Forelimb muscle (tissue), 1 donor: ENCODE data around the gene EXD2. TPM values are rescaled to one million over a fixed set of nuclear protein-coding genes. Genes with fewer than 3 reads are reported as not detected.
"Not testable (repeated sequence)": the region's sequence is repeated elsewhere in the genome, so short reads cannot be mapped to it uniquely, and the experiment has no call there.

Experiments
- DNase-seq: peaks from one replicate; pipeline ENCODE4 v3.0.0-alpha.2; 2013; ENCODE audit warnings: low read depth
- polyA plus RNA-seq: library from polyadenylated mRNA; unstranded; fragments of 120-200 nt; gene quantifications from one replicate; pipeline ENCODE4 v1.2.1, GENCODE V29; 2013; ENCODE audit not compliant: insufficient read length

The EXD2 gene
- polyA plus RNA-seq, 1 donor: 14.0 TPM

DNA sequence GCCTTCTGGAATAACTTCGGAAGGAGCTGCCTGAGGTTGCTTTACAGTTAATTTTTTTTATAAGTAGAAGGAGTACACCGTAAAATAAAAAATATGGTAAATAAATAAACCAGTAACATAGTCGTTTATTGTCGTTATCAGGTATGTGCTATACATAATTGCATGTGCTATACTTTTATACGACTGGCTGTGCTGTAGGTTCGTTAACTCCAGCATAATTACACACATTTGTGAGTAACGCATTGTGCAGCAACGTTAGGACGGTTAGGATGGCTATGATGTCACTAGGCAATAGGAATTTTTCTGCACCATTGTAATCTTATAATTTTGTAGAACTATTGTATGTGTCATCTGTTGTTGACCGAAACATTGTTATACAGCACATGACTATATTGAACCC, 8.5 kb downstream of the EXD2 start:
- no peak for DNase-seq

DNA sequence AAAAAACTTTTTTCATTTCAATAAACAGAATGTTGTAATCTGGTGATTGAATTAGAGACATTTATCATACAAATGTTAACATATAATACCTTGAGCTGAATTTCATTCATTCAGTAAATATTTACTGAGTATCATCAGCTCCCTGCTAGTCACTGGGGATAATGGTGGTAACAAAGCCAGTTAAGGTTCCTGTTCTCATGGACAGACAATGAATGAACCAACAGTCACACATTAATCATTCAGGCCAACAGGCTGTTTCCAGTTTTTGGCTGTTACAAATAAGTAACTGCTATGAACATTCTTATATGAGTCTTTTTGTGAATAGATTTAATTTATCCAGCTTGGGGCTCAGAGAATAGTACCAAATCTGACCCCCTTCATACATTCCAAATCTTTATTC, 13.5 kb downstream of the EXD2 start:
- no peak for DNase-seq

DNA sequence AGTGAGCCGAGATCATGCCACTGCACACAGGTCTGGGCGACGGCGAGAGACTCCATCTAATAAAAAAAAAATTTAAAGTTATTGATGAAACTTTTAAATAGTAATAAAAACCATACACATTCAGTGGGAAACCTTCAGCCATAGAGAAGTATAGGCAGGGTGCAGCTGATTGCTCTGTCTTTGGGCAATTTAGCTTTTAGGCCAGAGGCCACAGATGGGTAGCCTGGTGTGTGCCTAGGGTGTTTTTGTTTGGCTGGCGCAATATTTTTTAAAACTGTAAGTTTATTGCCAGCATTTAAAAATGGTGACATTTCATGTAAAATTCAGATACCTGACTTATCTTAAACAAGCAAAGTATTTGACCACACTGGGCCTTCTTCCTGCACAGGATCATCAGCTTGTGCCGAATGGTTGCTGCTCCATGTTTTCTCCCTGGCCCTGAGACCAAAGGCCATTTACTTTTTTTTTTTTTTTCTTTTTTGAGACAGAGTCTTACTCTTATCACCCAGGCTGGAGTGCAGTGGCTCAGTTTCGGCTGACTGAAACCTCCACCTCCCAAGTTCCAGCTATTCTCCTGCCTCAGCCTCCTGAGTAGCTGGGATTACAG, 16.2 kb downstream of the EXD2 start:
- DNase-seq: no peak

DNA sequence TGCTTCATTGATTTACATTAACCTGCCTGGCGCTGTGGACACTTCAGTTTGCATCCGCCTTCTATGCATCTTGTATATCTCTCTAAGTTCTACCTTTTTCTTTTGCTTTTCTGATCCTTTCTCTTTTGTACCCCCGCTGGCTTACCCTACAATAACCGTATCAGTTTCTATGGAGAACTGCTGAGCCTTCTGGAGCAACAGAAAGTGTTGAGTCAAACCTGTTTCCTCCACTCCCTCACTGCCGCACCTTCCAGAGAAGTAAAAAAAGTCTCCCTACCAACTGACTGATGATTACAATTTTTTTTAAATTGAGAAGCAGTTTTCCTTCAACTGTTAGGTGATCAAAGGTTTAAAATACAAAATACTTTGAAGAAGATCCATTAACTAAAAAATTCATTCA, 17.4 kb downstream of the EXD2 start:
- no peak for DNase-seq

DNA sequence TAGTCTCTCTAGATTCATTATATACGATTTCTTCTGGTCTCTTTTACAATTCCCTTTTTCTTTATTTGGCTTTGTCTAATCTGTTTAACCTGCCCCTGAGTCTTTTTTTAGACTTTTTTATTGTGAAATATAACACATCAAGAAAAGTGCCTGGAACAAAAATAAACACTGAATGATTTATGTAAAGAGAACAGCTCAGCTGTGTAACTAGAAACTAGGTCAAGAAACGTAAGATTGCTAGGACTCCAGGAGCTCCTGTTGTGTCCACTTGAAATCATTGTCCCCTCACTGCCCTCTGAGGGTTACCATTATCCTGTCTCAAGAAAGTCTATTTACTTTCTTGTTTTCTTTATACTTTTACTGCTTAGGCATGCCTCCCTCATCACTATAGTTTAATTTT, 23.1 kb downstream of the EXD2 start:
- no peak for DNase-seq

DNA sequence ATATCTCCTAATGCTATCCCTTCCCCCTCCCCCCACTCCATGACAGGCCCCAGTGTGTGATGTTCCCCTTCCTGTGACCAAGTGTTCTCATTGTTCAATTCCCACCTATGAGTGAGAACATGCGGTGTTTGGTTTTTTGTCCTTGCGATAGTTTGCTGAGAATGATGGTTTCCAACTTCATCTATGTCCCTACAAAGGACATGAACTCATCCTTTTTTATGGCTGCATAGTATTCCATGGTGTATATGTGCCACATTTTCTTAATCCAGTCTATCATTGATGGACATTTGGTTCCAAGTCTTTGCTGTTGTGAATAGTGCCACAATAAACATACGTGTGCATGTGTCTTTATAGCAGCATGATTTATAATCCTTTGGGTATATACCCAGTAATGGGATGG, 26.4 kb downstream of the EXD2 start:
- not testable (repeated sequence) for DNase-seq

DNA sequence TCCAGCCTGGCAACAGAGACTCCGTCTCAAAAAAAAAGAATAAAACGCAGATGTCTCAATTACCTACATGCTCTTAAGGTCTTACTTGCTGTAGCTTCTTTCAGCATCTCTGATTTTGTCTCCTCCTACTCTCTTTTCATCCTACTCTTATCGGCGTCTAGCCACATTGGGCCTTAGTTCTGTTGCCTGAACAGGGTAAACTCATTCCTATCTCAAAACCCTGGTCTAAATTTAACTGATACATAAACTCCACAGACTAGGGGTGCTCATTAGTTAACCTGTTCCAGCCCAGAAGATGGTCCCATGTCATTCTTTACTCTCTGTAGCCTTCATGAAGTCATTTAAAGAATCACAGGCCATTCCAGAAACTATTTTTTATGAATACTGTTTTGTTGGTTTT, 33.6 kb downstream of the EXD2 start:
- no peak for DNase-seq

DNA sequence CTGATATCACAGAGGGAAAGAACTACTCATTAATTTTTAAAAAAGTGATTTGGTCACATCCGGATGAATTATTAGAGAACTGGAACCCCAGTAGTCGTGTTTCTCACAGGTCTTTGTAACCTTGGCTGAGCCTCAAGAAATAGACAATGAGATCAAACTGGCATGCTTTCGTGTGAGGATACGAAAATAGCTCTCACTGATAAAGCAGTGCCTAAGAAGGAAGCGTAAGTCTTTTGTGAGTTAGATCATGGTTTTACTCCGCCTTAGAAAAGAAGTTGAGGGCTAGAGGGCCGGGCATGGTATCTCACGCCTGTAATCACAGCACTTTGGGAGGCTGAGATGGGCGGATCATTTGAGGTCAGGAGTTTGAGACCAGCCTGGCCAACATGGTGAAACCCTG, 34.9 kb downstream of the EXD2 start:
- DNase-seq: no peak

DNA sequence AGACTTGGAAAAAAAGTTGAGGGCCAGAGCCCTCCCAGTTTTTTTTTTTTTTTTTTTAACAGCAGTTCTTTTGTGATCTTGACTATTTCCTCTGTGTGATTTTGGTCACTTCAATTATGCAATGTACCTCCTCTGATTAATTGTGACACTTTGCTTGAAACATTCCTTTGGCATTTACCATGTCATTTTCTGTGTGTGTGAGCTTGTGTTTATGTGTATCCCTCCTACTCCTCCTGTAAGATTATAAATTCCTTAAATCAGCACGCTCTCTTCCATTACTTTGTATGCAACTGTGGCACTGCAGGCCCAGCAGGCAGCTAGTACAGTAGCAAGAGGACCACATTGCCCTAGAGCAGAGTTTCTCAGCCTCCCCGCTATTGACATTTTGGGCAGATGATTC, 35.4 kb downstream of the EXD2 start:
- DNase-seq: no peak

DNA sequence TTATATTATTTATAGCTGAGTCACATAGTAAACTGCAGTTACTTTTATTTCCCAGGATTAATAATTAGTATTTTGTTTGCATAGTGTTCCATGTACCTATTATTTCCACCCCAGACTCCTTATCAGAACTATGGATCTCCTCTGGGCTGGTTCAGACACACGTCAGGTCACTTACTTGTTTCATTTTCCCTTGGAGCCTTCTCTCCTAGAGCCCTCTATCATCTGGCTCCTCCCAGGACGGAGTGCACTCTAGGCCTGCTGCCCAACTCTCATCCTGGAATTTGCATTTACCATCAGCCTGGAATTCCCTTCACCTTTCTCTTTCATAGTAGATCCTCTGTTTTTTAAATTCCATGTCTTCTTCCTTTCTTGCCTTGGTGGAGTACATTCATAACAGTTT, 40.2 kb downstream of the EXD2 start:
- DNase-seq: no peak

DNA sequence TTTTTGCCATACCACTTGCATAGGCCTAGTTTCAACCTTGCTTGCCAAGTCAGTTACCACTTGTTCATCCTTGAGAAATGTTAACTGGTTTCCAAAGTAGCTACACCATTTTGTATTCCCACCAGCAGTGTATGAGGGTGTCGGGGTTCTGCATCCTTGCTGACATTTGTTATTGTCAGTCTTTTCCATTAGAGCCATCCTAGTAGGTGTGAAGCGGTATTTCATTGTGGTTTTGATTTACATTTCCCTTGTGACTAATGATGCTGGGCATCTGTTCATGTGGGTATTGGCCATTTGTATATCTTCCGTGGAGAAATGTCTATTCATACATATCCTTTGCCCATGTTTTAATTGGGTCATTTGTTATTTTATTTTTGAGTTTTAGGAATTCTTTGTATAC, 41.1 kb downstream of the EXD2 start:
- DNase-seq: no peak

DNA sequence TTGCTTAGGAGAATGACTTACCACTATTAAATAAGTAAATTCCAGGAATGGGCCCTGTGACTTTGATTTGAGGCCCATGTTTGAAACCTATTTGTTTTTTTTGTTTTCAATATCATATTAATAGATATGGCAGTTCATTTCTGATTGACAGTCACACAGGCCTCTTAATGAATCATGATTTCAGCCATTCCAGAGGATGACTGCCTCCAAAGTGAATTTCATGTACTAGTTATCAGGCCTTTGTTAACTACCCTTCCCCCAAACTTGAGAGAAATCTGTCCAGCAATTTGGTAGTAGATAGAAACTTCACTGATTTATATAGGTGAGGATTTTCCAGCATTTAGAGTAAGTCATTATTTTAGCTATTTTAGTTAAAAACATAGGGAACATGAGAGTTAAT, 42.8 kb downstream of the EXD2 start:
- no peak for DNase-seq

DNA sequence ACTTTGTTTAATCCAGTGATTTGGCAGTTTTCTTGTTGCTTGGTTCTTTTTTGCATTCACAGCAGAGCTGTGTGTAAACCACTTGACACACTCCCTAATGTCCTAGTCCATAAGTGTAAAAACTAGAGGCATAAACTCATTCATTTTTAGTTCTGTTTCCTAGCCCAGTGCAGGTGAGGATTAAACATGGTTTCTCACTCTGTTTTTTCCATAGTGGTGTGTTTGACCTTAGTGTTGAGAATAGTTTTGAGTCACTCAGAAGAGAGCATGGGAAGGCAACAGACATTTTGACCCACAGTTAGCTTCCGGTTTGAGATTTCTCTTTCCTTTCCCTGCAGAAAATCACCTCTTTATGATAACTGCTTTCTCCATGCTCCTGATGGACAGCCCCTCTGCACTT, 44.4 kb downstream of the EXD2 start:
- no peak for DNase-seq

DNA sequence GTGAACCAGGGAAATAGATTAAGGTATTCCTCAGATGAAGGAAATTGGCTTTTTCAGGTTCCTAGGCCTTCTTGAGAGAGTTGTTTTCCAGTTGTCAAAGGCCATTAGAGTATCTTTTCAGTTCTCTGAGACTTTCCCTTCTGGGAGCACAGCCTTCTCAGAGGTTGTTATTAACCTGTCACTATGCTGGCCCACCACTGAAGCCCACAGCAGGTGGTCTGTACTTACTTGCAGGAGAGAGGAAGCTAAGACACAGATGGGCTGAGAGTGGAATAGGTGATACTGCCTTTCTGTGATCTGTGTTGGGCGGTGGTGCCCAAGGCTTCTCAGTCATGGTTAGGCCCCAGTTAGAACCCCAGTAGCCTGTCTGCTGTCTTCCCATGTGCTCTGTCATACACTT, 45.8 kb downstream of the EXD2 start:
- DNase-seq: no peak

DNA sequence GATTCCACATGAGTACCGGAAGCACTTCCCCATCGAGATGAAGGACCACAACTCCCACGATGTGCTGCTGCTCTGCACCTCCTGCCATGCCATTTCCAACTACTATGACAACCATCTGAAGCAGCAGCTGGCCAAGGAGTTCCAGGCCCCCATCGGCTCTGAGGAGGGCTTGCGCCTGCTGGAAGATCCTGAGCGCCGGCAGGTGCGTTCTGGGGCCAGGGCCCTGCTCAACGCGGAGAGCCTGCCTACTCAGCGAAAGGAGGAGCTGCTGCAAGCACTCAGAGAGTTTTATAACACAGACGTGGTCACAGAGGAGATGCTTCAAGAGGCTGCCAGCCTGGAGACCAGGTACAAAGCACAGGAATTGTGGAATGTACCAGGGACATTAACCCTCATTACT, 46.3 kb downstream of the EXD2 start:
- DNase-seq: no peak

DNA sequence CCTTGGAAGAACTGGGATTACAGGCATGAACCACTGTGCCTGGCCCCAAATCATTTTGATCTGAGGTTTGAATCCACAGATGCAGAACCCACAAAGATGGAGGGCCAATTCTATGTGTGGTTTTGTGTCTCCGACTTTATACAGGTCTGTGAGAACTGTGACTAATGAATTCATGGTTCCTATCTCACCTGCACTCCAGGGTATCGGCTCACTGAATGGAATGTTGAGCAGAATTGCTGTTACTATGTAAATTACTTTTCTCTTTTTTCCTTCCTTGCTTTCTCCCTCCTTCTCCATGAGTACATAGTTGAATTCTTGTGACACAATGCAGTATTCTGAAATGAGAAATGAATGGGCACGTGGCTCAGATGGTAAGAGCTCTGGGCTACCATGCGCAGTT, 47.6 kb downstream of the EXD2 start:
- no peak for DNase-seq

DNA sequence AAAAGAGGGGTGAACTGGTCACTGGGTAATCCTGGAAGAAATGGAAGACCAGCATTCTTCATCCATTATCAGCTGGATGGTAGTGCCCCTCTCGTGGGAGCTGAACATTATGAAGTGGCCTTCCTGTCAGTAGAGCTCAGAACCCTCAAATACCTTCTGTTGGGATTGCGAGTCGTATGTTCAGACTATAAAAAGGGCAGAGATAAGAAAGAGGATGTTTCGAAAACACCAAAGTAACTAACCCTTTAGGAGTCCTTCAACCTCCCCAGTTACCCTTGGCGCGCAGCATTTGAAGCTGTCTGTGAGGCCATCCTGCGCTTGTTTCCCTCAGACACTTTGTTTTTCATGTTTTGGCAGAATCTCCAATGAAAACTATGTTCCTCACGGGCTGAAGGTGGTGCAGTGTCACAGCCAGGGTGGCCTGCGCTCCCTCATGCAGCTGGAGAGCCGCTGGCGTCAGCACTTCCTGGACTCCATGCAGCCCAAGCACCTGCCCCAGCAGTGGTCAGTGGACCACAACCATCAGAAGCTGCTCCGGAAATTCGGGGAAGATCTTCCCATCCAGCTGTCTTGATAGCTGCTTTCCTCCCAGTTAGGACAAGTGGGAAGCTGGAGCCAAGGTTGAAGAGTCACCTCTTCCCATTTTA, 49.4 kb downstream of the EXD2 start:
- no peak for DNase-seq

DNA sequence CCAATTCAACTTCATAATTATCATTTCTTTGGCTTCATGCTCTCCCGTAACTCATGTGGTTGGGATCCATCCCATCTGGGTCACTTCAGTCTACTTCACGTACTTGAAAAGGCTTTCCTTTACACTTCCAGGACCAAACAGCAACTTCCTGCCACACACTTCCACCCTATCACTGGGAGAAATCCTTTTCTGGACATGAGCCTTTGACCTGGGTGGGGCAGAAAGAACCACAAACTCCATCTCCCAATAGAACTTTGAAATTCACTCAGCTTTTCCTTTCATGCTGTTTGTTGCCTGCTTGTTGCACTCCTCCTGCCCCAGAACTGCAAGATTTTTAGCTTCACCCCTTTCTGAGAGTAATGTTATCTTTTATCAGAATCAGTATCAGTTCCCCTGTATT, 50.3 kb downstream of the EXD2 start:
- DNase-seq: no peak

DNA sequence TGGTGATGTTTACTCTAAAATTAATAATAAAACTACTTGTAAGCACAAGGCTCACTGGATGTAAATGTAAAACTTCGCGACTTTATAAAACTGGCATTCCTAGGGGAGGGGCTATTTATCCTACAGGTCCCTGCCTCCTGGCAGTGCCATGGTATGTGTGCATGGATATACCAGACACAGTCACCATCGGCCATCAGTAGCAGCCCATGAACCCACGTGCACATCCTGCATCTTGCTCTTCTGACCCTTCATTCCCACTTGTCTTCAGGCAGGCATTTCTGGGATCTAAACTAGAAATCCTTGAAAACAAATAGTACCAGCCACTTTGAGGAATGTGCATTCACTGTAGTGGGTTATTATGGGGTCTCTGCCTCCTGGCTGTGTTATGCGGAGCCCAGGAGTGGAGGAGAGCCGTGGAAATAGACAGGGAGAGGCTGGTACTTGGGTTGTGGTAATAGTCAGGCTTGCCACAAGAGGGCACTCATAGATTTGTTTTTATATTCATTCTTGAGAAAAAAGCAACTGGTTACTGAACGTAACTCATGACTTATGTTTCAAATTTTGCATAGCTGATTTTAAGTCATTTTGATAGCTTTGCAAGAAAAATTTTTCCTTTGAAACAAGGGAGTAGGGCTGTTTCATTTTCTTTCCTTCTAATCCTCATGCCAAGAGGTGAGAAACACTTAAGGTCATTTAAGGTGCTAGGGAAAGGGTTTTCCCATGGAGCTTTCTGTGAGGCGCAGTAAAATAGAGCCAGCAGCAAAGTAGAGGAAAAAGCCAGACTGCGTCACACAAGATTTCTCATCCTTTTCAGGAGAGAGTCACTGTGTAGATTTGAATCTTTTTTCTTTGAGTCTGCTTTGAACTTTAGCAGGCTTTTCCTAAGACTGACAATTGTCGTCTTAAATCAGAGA, 51.3 kb downstream of the EXD2 start:
- no peak for DNase-seq

DNA sequence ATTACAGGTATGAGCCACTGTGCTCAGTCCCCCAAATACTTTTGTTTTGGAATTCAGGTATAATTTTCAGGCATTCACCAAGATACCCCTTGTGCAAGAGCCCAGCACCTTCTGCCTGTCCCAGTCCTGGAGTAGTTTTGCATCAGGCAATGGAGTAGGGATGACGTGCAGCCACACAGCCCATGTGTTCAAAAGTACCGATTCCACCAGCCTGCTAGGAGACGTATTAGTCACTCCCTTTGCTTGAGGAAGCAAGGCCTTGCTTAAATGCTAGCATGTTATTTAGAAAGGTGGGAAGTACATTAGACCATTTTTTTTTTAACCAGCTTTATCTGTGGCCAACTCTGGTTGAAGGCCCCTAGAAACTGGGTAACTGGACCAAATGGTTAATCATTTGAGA, 53.6 kb downstream of the EXD2 start:
- no peak for DNase-seq

DNA sequence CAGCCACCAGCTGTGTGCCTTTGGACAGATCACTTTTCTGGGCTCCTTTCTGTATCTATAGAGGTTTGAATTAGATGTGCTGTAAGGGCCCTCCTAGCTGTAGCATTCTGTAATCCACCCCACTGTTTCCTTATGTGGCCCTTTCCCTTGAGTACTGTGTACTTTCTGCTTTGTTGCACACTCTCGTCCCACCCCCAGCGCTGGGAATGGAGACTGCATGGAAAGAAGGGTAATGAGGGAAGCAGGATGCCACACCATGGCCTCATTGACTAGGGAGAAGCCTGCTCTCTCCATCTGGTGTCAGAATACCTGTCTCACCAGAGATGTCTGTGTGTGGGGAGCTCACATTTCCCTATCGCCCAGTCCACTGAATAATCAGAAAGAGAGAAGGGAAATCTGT, 55.0 kb downstream of the EXD2 start:
- DNase-seq: no peak

DNA sequence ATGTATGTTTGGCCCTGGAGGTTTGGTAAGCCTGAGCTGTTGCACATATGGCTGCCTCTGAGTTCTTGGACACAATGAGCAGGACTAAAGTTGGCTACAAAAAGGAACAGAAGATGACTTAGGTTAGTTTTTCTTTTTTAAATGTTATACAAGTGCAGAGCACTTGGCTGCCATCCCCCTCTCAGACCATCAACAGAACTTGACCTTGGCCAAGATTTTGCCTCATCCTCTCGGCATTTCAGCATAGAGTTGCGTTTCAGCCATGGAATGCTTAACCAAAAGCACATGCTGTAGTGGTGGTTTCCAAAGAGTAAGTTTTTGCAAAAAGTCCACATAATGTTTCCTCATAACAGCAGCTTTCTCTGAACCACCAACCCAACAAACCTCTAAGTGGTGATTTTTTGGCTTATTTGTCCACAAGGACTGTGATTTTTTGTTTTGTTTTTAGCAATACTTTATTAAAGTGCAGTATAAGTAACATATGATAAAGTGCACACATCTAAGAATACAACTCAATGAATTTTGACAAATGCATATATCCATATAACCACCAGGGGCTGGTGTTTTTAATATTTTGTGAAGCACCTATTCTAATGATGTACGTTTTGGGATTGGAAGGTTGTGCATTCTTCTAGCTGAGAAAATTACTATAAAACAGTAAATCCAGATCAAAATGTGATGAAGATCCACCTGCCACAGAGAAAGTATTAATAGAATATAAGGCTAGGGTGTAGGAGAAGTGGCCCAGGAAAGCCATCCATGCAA, 56.6 kb downstream of the EXD2 start:
- DNase-seq: peak; percentile 94
